GM21737 (cell line): ENCODE data around the gene GABRP.
"Not testable (repeated sequence)": the region's sequence is repeated elsewhere in the genome, so short reads cannot be mapped to it uniquely, and the experiment has no call there.

Experiments
- ATAC-seq: cut with Tn5 transposase; IDR thresholded peaks from one replicate; pipeline ENCODE4 v1.9.1; 2021; ENCODE audit warnings: mild to moderate bottlenecking, moderate library complexity; ENCODE audit not compliant: unreplicated experiment

Gene GABRP

DNA sequence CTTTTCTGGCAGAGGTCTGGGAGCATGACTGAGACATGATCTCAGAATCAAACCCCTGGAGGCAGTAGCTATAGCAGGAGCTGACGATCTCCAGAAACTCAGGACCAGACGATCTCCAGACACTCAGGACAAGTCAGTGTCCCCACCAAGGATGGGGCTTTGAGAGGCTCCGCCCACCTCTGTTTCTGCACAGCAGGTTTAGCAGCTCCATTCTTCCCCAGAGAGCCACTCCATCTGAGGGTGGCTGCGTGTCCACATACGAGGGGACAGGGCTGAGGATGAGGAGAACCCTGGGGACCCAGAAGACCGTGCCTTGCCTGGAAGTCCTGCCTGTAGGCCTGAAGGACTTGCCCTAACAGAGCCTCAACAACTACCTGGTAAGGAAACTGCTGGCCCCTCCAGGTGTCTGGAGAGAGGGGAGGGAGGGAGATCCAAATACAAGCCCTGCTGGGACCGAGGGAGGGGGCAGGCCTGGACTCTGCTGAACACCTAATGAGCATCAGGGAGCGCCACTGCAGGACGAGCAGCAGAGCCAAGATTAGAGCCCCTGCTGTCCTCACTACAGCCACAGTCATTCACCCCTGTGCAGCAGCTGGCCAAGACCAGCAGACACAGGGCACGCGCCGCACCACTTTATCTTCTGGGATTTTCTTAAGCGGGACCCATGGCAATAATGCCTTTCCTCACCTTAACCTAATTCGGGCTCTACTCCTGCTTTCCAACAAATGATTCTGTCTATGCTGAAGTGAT, at the start of gene GABRP:
TSS of gene GABRP (plus strand) at position 228 of the 750 bp plus-strand sequence. CDS start 4,891 bp downstream, outside the sequence.
- ATAC-seq: no peak

DNA sequence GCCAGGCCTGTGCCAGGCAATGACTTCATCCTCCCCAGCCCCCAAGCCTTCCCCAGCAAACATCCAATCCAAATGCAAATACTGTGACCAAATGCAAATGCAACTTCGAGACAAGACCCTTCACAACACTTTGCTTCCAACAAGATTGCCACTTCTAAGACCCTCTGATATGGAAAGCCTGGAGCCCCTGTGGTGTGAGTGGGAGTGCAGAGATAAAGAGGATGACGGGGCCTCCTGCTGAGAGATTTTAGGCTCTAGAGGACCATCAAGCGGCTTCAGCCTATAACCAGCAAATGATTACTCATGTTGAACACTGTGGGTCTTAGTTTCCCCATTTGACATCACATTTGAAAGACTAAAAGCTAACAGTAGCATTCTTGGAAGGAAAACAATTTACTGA, 46.6 kb upstream of the GABRP start:
- ATAC-seq: no peak

- no peak for ATAC-seq
Measured at GRCh38 chr5:170737591-170737990, 45.9 kb upstream of the GABRP start.

GRCh38 chr5:170738840-170739239, 44.7 kb upstream of the GABRP start:
- ATAC-seq: no peak

DNA sequence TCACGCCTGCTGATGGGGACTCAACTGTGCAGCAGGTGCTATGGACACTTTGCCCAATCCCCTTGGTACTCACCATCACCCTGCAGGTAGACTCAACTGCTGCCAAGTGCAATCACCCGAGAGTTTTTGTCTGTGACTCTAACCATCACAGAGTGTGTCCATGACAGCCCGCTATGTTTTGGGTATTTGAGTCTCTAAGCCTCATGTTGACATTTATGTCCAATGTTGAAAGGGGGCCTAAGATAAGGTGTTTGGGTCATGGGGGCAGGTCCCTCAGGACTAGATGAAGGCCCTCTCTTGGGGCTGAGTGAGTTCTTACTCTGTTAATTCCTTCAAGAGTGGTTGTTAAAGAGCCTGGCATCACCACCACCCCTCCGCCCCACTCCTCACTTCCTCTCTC, 44.1 kb upstream of the GABRP start:
- ATAC-seq: no peak

- ATAC-seq: no peak
Measured at GRCh38 chr5:170740551-170741205, 42.8 kb upstream of the GABRP start.

DNA sequence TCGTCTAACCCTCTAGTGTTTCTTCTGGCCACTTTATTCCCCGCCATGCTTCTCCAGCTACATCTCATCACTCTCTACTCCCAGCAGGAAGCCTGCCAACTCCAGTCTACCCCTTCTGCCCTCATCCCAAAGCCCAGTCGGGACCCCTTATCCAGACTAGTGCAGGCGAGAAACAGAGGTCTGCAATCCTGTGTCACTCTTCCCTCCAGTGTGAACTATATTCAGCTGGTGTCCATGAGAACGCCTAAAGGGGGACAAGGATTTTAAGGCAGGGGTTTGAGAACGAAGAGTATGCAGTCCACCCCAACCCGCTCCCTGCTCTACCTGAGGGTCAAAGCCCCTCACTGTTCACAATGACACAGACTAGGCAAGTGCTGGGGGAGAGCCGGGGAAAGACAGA, 41.7 kb upstream of the GABRP start:
- ATAC-seq: no peak

DNA sequence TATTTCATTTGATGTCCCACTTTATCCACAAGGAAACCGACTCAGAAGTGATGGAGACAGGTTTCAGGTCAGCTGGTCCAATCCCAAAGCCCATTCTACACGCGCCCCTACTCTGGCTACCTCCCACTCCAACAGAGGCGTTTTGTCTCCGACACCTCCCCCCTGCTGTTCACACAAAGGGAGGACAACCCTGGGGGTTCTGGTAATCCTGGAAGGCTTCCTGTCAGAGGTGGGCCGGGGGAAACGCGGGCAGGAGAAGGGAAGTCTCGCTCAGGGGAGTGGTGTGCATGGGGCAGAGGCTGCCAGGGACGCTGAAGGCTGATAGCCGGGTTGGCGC, 39.7 kb upstream of the GABRP start:
- no peak for ATAC-seq

DNA sequence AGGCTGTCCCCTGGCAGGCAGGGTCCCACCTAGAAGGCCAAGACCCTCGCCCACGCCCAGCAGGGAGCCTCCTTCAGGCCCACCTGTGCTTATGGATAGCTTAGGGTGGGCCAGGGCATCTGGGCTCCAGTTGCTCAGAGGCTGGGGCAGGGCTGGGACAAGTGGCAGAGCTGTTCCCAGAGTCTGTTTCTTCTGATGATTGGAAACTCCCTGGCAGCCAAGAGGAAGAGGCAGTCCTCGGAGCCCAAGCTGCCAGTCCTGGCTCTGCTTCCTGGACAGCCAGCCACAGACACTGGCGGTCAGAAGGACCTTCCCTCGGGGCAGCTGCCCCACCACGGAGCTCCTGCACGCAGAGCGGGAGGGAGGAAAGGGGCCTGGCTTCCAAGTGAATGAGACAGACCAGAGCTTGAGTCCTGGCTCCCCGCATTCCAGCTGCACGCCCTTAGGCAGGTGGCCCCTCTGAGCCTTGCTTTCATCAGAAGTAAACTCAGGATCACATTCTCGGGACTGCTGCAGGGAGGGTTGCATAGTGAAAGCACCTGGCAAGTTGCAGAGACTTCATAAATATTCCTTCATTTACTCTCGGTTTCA, 37.9 kb upstream of the GABRP start:
- ATAC-seq: no peak

- ATAC-seq: no peak
Measured at GRCh38 chr5:170746075-170746960, 37.2 kb upstream of the GABRP start.

- ATAC-seq: no peak
Measured at GRCh38 chr5:170746961-170747340, 36.6 kb upstream of the GABRP start.

GRCh38 chr5:170747357-170747756, 36.2 kb upstream of the GABRP start:
- ATAC-seq: no peak

GRCh38 chr5:170747851-170748250, 35.7 kb upstream of the GABRP start:
- ATAC-seq: no peak

DNA sequence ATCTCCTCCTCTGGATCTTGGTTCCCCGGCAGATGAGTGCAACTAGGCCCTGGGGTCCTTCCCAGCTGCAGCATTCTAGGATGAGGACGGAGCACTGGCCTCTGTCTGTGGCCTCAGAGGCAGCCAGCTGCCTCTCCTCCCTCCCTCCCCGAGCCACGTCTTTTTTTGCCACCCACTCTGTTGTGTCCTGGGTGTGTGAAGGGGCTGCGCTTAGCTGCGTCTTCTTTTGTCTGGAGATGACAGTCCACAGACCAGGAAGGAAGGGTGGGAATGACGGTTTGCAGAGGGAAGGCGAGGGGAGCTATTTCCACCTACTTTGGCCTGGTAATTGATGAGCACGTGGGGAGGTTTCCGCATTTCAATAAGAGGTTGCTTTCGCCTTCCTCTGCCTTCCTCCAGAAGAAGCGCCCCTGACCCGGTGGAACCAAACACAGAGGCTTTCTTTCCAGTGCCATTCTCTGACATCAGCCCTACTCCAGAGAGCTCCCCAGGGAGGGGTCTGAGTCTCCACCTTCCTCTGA, 34.5 kb upstream of the GABRP start:
- no peak for ATAC-seq

- ATAC-seq: no peak
Measured at GRCh38 chr5:170749911-170750431, 33.6 kb upstream of the GABRP start.

- no peak for ATAC-seq
Measured at GRCh38 chr5:170750791-170751190, 32.7 kb upstream of the GABRP start.

DNA sequence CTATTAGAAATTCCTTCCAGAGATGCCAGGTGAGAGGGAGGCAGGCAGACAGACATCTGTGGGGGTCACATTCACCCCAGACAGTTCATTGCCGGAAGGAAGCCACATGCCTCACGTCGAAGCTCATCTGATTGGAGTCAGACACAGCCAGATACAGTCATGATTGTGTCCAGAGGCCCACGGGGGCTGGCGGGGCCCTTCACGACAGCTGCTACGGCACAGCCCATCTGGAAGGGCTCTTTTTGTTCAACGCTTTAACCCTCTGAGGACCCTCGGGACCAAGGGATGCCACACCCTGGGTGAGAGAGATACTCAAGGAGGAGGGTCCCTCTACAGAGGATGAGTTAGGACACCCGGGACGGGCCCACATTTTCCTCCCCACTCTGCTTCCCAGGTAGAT, 31.9 kb upstream of the GABRP start:
- no peak for ATAC-seq

DNA sequence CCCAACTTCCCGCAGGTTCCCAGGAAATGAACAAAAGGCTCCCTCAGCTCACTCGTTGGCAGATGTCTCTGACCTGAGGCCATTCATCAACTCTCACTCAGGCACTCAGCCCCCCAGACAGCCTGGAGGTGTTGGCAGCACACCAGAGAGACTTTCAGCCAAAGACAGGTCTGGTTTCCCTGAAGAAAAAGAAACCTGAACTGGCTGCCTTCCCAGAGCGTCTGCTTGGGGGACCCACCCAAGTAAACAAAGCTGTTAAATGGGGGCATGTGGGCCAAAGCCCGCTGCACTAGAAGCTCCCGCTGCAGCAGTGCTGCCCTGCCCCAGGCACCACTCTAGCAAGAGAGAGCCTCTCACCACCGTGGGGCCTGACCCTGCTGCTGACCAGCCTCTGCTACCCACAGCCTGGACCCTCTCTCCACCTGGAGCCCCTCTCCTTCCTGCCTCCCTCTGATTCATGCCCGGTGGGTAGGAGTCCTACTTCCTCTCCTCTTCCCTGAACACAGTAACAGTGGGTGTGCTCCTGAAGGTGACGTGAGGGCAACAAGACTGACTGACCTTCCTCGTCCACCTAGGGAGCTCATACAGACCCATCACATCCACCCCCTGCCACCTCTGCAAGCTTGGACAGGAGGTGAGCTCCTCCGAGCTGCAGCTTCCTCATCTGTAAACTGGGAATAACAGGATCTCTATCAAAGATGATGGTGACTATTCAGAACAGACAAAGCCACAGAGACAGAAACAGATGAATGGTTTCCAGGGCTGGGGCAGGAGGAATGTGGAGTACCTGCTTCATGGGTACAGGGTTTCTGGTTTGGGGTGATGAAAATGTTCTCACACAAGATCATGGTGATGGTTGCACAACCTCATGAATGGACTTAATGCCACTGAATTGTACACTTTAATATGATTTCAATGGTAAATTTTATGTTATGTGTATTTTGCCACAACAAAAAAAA, 31.0 kb upstream of the GABRP start:
- ATAC-seq: no peak

DNA sequence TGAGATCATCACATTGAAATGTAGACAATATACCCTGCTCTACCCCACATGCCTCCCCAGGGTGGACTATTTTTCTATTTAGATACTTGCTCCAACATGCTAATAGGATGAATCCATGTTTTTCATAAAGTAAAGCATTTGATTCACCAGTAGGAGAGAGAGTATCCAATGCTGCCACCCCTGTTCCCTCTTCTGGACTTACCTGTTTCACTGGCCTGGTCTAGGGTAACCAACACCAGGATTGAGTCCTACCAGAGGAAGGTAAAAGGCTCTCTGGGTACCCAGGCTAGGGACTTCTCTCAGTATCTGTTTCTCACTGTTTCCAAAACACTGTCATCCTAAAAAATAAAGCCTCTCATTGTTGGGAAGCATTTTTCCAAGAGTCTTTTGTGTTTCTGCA, 30.2 kb upstream of the GABRP start:
- no peak for ATAC-seq

- ATAC-seq: not testable (repeated sequence)
Measured at GRCh38 chr5:170754508-170754907, 29.0 kb upstream of the GABRP start.
